HG03095 (cell line): Measurements from ENCODE around the gene MEF2D.

ENCODE experiments used
- ATAC-seq: cut with Tn5 transposase; IDR thresholded peaks from one replicate; pipeline ENCODE4 v1.9.1; 2021; ENCODE audit warnings: moderate library complexity; ENCODE audit not compliant: unreplicated experiment

The MEF2D gene

GRCh38 chr1:156448134-156448967 lies 52.2 kb downstream of the MEF2D start:
- no peak for ATAC-seq

GRCh38 chr1:156445789-156446263 lies 54.7 kb downstream of the MEF2D start:
- ATAC-seq = no peak

GRCh38 chr1:156444407-156445001 lies 56.1 kb downstream of the MEF2D start:
- no peak for ATAC-seq

- no peak for ATAC-seq
These were observed 57.3 kb downstream of the MEF2D start for GRCh38 chr1:156443286-156443685.

- ATAC-seq = no peak
These were observed 59.7 kb downstream of the MEF2D start for GRCh38 chr1:156440654-156441437.

- no peak for ATAC-seq
These were observed 60.8 kb downstream of the MEF2D start for GRCh38 chr1:156439777-156440183.

GRCh38 chr1:156439036-156439776 lies 61.4 kb downstream of the MEF2D start:
- ATAC-seq = no peak

- ATAC-seq = no peak
These were observed 62.1 kb downstream of the MEF2D start for GRCh38 chr1:156438278-156438987.

GRCh38 chr1:156437037-156437867 lies 63.3 kb downstream of the MEF2D start:
- ATAC-seq = no peak

GRCh38 chr1:156436141-156437036 lies 64.2 kb downstream of the MEF2D start:
- no peak for ATAC-seq

GRCh38 chr1:156435545-156436140 lies 64.9 kb downstream of the MEF2D start:
- no peak for ATAC-seq

- no peak for ATAC-seq
These were observed 65.5 kb downstream of the MEF2D start for GRCh38 chr1:156434989-156435544.

- ATAC-seq = no peak
These were observed 67.0 kb downstream of the MEF2D start for GRCh38 chr1:156433602-156434001.

GRCh38 chr1:156433032-156433431 lies 67.5 kb downstream of the MEF2D start:
- no peak for ATAC-seq

- ATAC-seq = no peak
These were observed 67.9 kb downstream of the MEF2D start for GRCh38 chr1:156432669-156433018.

GRCh38 chr1:156431769-156432668 lies 68.6 kb downstream of the MEF2D start:
- no peak for ATAC-seq

- no peak for ATAC-seq
These were observed 69.2 kb downstream of the MEF2D start for GRCh38 chr1:156431366-156431765.
